ACHN (cell line): Measurements from ENCODE around the gene FNDC3B.
A peak's percentile ranks its signal among the peaks of the same experiment; 100 is the strongest.

Experiments
- DNase-seq: peaks from one replicate; pipeline ENCODE4 v3.0.0-alpha.2; 2015
- in situ Hi-C: cut with HindIII; loops from 2 replicates; pipeline ENCODE4 v1.10.0; 2017; ENCODE audit warnings: low sequenced_read_pairs, low pct_ligation_motif_present, low pct_unique_long_range_greater_than_20kb

FNDC3B gene

GRCh38 chr3:172332256-172333041, 293.1 kb downstream of the FNDC3B start:
- DNase-seq = peak; percentile 63
- in situ Hi-C loops = no loop called here

- in situ Hi-C loops = no loop called here
- no peak for DNase-seq
Observed at GRCh38 chr3:172333042-172333377, 293.6 kb downstream of the FNDC3B start.

- in situ Hi-C loops = no loop called here
- no peak for DNase-seq
Observed at GRCh38 chr3:172333692-172334457, 294.5 kb downstream of the FNDC3B start.

GRCh38 chr3:172334671-172335207, 295.4 kb downstream of the FNDC3B start:
- in situ Hi-C loops = no loop called here

GRCh38 chr3:172339892-172340291, 300.5 kb downstream of the FNDC3B start:
- DNase-seq = no peak
- in situ Hi-C loops = no loop called here

More at GRCh38 chr3:172334671-172335207, 295.4 kb downstream of the FNDC3B start:
- no peak for DNase-seq

GRCh38 chr3:172340583-172340982, 301.2 kb downstream of the FNDC3B start:
- in situ Hi-C loops = no loop called here
- DNase-seq = no peak

- peak; percentile 72 for DNase-seq
- in situ Hi-C loops = no loop called here
Observed at GRCh38 chr3:172341482-172342059, 302.2 kb downstream of the FNDC3B start.

GRCh38 chr3:172342097-172342659, 302.8 kb downstream of the FNDC3B start:
- DNase-seq = no peak

GRCh38 chr3:172343117-172343516, 303.7 kb downstream of the FNDC3B start:
- DNase-seq = no peak
- in situ Hi-C loops = no loop called here

More at GRCh38 chr3:172342097-172342659, 302.8 kb downstream of the FNDC3B start:
- in situ Hi-C loops = no loop called here

- in situ Hi-C loops = no loop called here
- no peak for DNase-seq
Observed at GRCh38 chr3:172343979-172344378, 304.6 kb downstream of the FNDC3B start.

- no peak for DNase-seq
- in situ Hi-C loops = no loop called here
Observed at GRCh38 chr3:172346161-172346560, 306.8 kb downstream of the FNDC3B start.

GRCh38 chr3:172347895-172348679, 308.7 kb downstream of the FNDC3B start:
- in situ Hi-C loops = no loop called here
- no peak for DNase-seq

GRCh38 chr3:172351895-172352466, 312.6 kb downstream of the FNDC3B start:
- no peak for DNase-seq
- in situ Hi-C loops = no loop called here

- in situ Hi-C loops = no loop called here
- no peak for DNase-seq
Observed at GRCh38 chr3:172352786-172353185, 313.4 kb downstream of the FNDC3B start.

- DNase-seq = no peak
- in situ Hi-C loops = no loop called here
Observed at GRCh38 chr3:172354931-172355499, 315.6 kb downstream of the FNDC3B start.

- in situ Hi-C loops = no loop called here
- DNase-seq = peak; percentile 6
Observed at GRCh38 chr3:172355836-172356235, 316.5 kb downstream of the FNDC3B start.

- in situ Hi-C loops = no loop called here
- no peak for DNase-seq
Observed at GRCh38 chr3:172356427-172356826, 317.0 kb downstream of the FNDC3B start.
